CD4-positive, alpha-beta memory T cell (primary cell): ENCODE data around the gene MCU. TPM values are rescaled to one million over a fixed set of nuclear protein-coding genes. Genes with fewer than 3 reads are reported as not detected.
A peak's percentile ranks its signal among the peaks of the same experiment; 100 is the strongest.

Source experiments
- CTCF ChIA-PET: fragments of 350-600 bp; sonication (Branson Sonifier 250); formaldehyde crosslinking; loops from one replicate; lab custom pipeline; 2021; ENCODE audit warnings: inconsistent platforms; ENCODE audit not compliant: partially characterized antibody; lab: Charles Lee
- POLR2A ChIA-PET: fragments of 350-600 bp; sonication (Branson Sonifier 250); formaldehyde crosslinking; loops from one replicate; lab custom pipeline; 2021; ENCODE audit not compliant: partially characterized antibody; lab: Charles Lee
- DNase-seq, 5 donors: peaks; one replicate each; pipeline versions ENCODE4 v3.0.0 to v3.0.0-alpha.2; 2020 to 2022; ENCODE audit warnings: mixed read lengths in 1 of 5
- H3K27ac ChIP-seq: one replicate; pipeline ENCODE4 v1.7.0; 2013; ENCODE audit warnings: low read depth, low read length
- H3K27me3 ChIP-seq: 2 replicates; pipeline ENCODE4 v1.7.0; 2013; ENCODE audit warnings: mild to moderate bottlenecking, low read length, moderate library complexity; ENCODE audit not compliant: insufficient read depth
- H3K36me3 ChIP-seq: 2 replicates; pipeline ENCODE4 v1.7.0; 2013; ENCODE audit warnings: mild to moderate bottlenecking, low read length, moderate library complexity; ENCODE audit not compliant: insufficient read depth
- H3K4me1 ChIP-seq: 2 replicates; pipeline ENCODE4 v1.7.0; 2013; ENCODE audit warnings: mild to moderate bottlenecking, low read length, moderate library complexity; ENCODE audit not compliant: insufficient read depth
- H3K4me3 ChIP-seq, 2 donors: one replicate each; pipeline ENCODE4 v1.7.0; 2013; ENCODE audit warnings: low read length in 2 of 2, mild to moderate bottlenecking in 1 of 2
- H3K9me3 ChIP-seq, 2 donors: one replicate each; pipeline ENCODE4 v1.7.0; 2013; ENCODE audit warnings: low read length in 2 of 2, control low read depth in 1 of 2; ENCODE audit not compliant: control insufficient read depth in 1 of 2
- H3K27ac Mint-ChIP-seq, 7 donors: one replicate each; pipeline ENCODE4 v1.8.0; 2020 to 2021; ENCODE audit warnings: mixed read lengths in 7 of 7, mild to moderate bottlenecking in 6 of 7, inconsistent platforms in 3 of 7, moderate library complexity in 3 of 7
- H3K27me3 Mint-ChIP-seq, 2 donors: one replicate each; pipeline ENCODE4 v1.8.0; 2020 to 2021; ENCODE audit warnings: mixed read lengths in 2 of 2
- H3K36me3 Mint-ChIP-seq, 2 donors: one replicate each; pipeline ENCODE4 v1.8.0; 2020 to 2021; ENCODE audit warnings: mixed read lengths in 2 of 2, inconsistent platforms in 1 of 2, mild to moderate bottlenecking in 1 of 2
- H3K4me1 Mint-ChIP-seq, 4 donors: one replicate each; pipeline ENCODE4 v1.8.0; 2020 to 2021; ENCODE audit warnings: mixed read lengths in 4 of 4, mild to moderate bottlenecking in 1 of 4
- H3K4me3 Mint-ChIP-seq, 8 donors: one replicate each; pipeline ENCODE4 v1.8.0; 2020 to 2021; ENCODE audit warnings: mixed read lengths in 8 of 8, mild to moderate bottlenecking in 7 of 8, moderate library complexity in 6 of 8, inconsistent platforms in 3 of 8
- H3K9me3 Mint-ChIP-seq, 8 donors: one replicate each; pipeline ENCODE4 v1.8.0; 2020 to 2021; ENCODE audit warnings: mixed read lengths in 8 of 8, mild to moderate bottlenecking in 5 of 8, inconsistent platforms in 3 of 8, moderate library complexity in 1 of 8
- intact Hi-C: fragments of 100-400 bp; cut with micrococcal nuclease; formaldehyde crosslinking; loops from one replicate; pipeline ENCODE4 v1.15.1; 2023
- polyA plus RNA-seq, 2 donors: library from polyadenylated mRNA; unstranded; fragments of 300-500 nt; fragmentation: Illumina TruSeq; gene quantifications; one replicate each; pipeline ENCODE4 v1.2.3, GENCODE V29; 2021
- total RNA-seq, 2 experiments: library from RNA; stranded (reverse); gene quantifications; one replicate each; pipeline ENCODE4 v1.2.3, GENCODE V29; 2021

MCU gene
- total and polyA plus RNA-seq, 4 experiments from 2014 or later, result 8.8 to 16.4 (median 11.6) TPM

DNA sequence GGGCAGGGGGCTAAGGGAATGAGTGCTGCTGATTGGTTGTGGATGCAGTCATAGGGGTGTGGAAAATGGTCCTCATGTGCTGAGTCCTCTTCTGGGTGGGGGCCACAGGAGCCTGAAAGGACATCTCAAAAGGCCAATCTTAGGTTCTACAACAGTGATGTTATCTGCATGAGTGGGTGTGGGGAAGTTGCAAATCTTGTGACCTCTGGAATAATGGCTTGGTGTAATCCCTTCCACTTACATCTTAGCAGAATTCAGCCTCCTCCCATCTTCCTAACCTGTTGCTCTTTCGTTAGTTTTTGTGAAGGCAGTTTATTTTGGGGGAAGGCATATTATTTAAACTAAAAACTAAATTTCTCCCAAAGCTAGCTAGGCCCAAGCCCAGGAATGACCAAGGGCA, 159.6 kb downstream of the MCU start:
- DNase-seq, result no peak
- ChIA-PET POLR2A (no interaction called here), CTCF (no interaction called here)
- Histone ChIP-seq H3K27me3 (no peaks in the 10 kb centered on the region), H3K4me3 (no peak overlapping the region), H3K9me3 (no peaks in the 10 kb centered on the region), H3K27ac (no peak overlapping the region), H3K4me1 (no peaks in the 10 kb centered on the region), H3K36me3 (no peaks in the 10 kb centered on the region)
- Mint-ChIP-seq H3K27me3 (no peaks in the 10 kb centered on the region), H3K4me3 (no peak overlapping the region), H3K4me1 (no peaks in the 10 kb centered on the region), H3K27ac (no peak overlapping the region), H3K36me3 (peaks cover 4 to 29% of the 10 kb centered on the region in 2 donors), H3K9me3 (peaks cover 0 to 7% (median 5%) of the 10 kb centered on the region in 8 donors)
- intact Hi-C loops, result no loop called here

DNA sequence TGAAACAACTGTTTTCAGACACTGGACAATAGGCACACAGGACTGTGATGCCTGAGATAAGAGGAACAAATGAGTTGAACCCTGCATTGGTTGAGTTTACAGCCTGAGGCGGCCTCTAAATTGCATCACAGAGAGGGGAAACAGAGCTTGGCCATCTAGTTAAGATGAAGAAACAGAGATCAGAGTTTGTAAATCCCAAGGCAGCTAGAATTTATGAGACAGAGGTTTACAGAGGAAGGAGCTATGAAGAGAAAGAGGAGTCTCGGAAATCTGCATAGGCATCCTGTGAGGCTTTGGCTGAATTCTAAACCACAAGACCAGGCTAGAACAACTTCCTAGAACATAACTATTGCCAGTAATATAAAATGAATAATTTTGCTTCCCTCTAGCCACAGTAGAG, 160.6 kb downstream of the MCU start:
- intact Hi-C loops, result no loop called here
- no peaks in the 10 kb centered on the region for H3K27me3 ChIP-seq
- DNase-seq, result no peak
- no peaks in the 10 kb centered on the region for H3K9me3 ChIP-seq
- peaks cover 4 to 29% of the 10 kb centered on the region in 2 donors for H3K36me3 Mint-ChIP-seq
- no peak overlapping the region for H3K4me3 ChIP-seq
- H3K27me3 Mint-ChIP-seq, result no peaks in the 10 kb centered on the region
- CTCF ChIA-PET, result no interaction called here
- no peaks in the 10 kb centered on the region for H3K4me1 Mint-ChIP-seq
- no peak overlapping the region for H3K27ac Mint-ChIP-seq
- POLR2A ChIA-PET, result no interaction called here
- H3K36me3 ChIP-seq, result no peaks in the 10 kb centered on the region
- peaks cover 0 to 7% (median 5%) of the 10 kb centered on the region in 8 donors for H3K9me3 Mint-ChIP-seq
- no peak overlapping the region for H3K27ac ChIP-seq
- H3K4me3 Mint-ChIP-seq, result peak overlapping the region in 1 of 8 donors; percentile 8
- H3K4me1 ChIP-seq, result no peaks in the 10 kb centered on the region

DNA sequence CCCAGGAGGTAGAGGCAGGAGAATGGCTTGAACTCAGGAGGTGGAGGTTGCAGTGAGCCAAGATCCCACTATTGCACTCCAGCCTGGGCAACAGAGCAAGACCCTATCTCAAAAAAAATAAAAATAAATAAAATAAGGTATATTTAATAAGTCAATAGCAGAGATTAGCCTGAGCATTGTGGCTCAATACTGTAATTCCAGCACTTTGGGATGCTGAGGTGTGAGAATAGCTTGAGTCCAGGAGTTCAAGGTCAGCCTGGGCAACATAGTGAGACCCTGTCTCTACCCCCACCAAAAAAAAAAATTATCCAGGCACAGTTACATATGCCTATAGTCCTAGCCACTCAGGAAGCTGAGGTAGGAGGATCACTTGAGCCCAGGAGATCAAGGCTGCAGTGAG, 163.2 kb downstream of the MCU start:
- H3K27me3 Mint-ChIP-seq, result no peaks in the 10 kb centered on the region
- H3K9me3 Mint-ChIP-seq, result peaks cover 0 to 7% (median 4%) of the 10 kb centered on the region in 8 donors
- no peak overlapping the region for H3K27ac Mint-ChIP-seq
- ChIA-PET POLR2A (no interaction called here), CTCF (no interaction called here)
- no peak for DNase-seq
- H3K27me3 ChIP-seq, result no peaks in the 10 kb centered on the region
- no peaks in the 10 kb centered on the region for H3K4me1 ChIP-seq
- H3K4me1 Mint-ChIP-seq, result no peaks in the 10 kb centered on the region
- H3K9me3 ChIP-seq, result no peaks in the 10 kb centered on the region
- H3K4me3 ChIP-seq, result no peak overlapping the region
- no peak overlapping the region for H3K27ac ChIP-seq
- no peak overlapping the region for H3K4me3 Mint-ChIP-seq
- H3K36me3 Mint-ChIP-seq, result peaks cover 5 to 17% of the 10 kb centered on the region in 2 donors
- no peaks in the 10 kb centered on the region for H3K36me3 ChIP-seq
- intact Hi-C loops, result no loop called here

DNA sequence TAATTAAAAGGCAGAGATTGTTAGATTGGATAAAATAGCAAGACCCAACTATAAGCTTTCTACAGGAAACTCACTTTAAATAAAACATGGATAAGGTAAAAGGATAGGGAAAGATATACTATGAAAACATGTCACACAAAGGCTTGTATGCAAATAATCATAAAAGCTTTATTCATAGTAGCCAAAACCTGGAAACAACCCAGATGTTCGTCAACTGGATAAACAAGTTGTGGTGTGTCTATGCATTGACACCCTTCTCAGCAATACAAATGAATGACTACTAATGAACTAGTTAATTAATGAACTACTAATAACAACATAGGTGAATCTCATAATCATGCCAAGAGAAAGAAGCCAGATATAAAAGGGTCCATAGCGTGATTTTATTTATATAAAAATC, 163.8 kb downstream of the MCU start:
- no peaks in the 10 kb centered on the region for H3K4me1 ChIP-seq
- DNase-seq, result no peak
- H3K9me3 ChIP-seq, result no peaks in the 10 kb centered on the region
- Mint-ChIP-seq H3K27ac (no peak overlapping the region), H3K4me3 (no peak overlapping the region), H3K4me1 (no peaks in the 10 kb centered on the region), H3K36me3 (peaks cover 8 to 22% of the 10 kb centered on the region in 2 donors), H3K9me3 (peaks cover 0 to 7% (median 3%) of the 10 kb centered on the region in 8 donors), H3K27me3 (no peaks in the 10 kb centered on the region)
- no peaks in the 10 kb centered on the region for H3K27me3 ChIP-seq
- no peaks in the 10 kb centered on the region for H3K36me3 ChIP-seq
- H3K4me3 ChIP-seq, result no peak overlapping the region
- intact Hi-C loops, result no loop called here
- ChIA-PET CTCF (no interaction called here), POLR2A (no interaction called here)
- H3K27ac ChIP-seq, result no peak overlapping the region

DNA sequence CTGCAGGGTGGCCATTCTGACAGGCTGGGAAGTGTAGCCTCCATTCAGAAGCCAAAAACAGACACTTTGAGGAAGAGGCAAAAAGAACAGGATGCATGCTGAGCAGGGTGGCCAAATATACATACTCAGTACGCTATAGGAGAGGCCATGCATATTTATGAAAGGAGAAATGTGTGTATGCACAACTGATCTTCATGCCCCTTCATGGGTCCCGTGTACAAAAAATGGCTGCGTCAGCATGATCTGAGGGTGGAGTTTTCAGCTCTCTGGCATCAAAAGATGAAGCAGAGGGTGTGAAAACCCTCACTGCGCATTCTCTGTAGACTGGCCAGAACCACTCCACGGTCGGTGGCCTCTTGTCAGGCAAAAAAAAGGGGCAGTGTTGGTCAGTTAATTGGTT, 166.1 kb downstream of the MCU start:
- intact Hi-C loops, result no loop called here
- peaks cover 9 to 10% of the 10 kb centered on the region in 2 donors for H3K36me3 Mint-ChIP-seq

DNA sequence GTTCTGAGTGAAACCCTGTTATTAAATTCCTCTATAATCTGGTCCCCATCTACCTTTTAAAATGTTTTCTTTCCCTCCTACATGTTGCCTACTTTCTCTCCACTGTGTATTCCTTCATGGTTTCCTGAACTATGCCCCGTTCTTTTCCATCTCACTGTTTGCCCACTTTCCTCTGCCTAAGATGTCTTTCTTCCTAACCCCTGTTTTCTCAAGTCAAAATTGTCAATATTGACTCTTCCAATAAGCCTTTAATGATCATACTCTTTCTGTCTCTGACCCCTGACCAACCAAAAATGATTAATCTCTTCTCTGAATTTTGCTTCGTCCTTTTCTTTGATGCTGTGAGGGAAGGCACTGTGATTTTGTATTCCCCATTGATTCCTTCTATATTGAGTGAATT, 171.0 kb downstream of the MCU start:
- H3K9me3 ChIP-seq, result no peaks in the 10 kb centered on the region
- Mint-ChIP-seq H3K4me1 (no peaks in the 10 kb centered on the region), H3K36me3 (peaks cover 9 to 19% of the 10 kb centered on the region in 2 donors), H3K27ac (peak overlapping the region in 1 of 7 donors; percentile 7), H3K9me3 (no peaks in the 10 kb centered on the region), H3K27me3 (no peaks in the 10 kb centered on the region), H3K4me3 (no peak overlapping the region)
- ChIA-PET CTCF (no interaction called here), POLR2A (no interaction called here)
- DNase-seq, result no peak
- intact Hi-C loops, result no loop called here
- no peaks in the 10 kb centered on the region for H3K4me1 ChIP-seq
- no peak overlapping the region for H3K27ac ChIP-seq
- no peak overlapping the region for H3K4me3 ChIP-seq
- no peaks in the 10 kb centered on the region for H3K36me3 ChIP-seq
- H3K27me3 ChIP-seq, result no peaks in the 10 kb centered on the region

More for the DNA sequence above, 166.1 kb downstream of the MCU start:
- Histone ChIP-seq H3K9me3 (no peaks in the 10 kb centered on the region), H3K4me3 (no peak overlapping the region), H3K27ac (no peak overlapping the region), H3K4me1 (no peaks in the 10 kb centered on the region), H3K27me3 (no peaks in the 10 kb centered on the region), H3K36me3 (no peaks in the 10 kb centered on the region)
- Mint-ChIP-seq H3K27me3 (no peaks in the 10 kb centered on the region), H3K9me3 (no peaks in the 10 kb centered on the region), H3K4me1 (no peaks in the 10 kb centered on the region), H3K27ac (peak overlapping the region in 1 of 7 donors; percentile 53), H3K4me3 (no peak overlapping the region)
- no peak for DNase-seq
- ChIA-PET POLR2A (no interaction called here), CTCF (no interaction called here)

DNA sequence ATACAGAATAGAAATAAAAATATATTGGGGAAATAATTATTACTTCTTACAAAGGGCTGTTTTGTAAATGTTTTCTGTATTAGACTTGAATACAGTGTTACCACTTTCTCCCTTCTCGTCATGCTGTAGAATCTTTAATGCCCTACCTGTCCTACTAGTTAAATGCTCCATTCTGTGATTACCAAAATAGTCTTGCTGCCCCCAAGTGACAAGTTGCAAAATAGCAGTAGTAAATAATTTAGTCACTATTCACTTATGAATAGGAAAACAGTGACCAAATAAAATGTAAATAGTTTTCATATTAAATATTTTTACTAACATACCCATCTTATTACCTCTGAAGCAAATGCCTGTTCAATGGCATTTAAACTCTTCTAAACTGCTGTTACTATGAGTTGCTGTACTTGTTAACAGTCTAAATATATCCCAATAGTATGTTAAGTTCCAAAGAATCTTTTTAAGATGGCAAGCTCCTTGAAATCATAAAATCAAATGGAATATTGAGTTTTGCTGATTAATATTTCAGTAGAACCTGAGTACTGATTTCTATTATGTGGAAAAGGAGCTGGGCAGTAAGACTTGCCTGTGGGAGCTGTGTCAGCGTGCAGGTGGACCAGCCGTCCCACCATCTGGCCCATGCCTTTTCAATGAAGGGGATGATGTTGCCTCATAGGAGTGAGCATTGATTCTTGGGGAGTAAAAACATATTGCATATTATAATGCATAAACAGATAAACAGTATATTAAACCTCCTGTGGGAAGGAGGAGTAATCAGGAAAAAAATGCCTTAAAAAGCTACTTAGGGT, 183.5 kb downstream of the MCU start:
- H3K27ac ChIP-seq, result no peak overlapping the region
- no peaks in the 10 kb centered on the region for H3K36me3 ChIP-seq
- CTCF ChIA-PET, result interaction anchor here (0.5 to 2.5 kb wide), 3 partner anchors 9 to 1227 kb away, joined by 3 to 16 read pairs (median 6); no protein-coding TSS in a partner anchor
- intact Hi-C loops, result loop anchor here (1.0 kb wide), 1 partner anchor 511 kb away; no protein-coding TSS in a partner anchor
- peaks cover 28 to 35% of the 10 kb centered on the region in 2 donors for H3K36me3 Mint-ChIP-seq
- no peak overlapping the region for H3K27ac Mint-ChIP-seq
- no peaks in the 10 kb centered on the region for H3K9me3 ChIP-seq
- POLR2A ChIA-PET, result no interaction called here
- H3K4me1 ChIP-seq, result no peaks in the 10 kb centered on the region
- peaks cover 0 to 2% (median 0%) of the 10 kb centered on the region in 8 donors for H3K9me3 Mint-ChIP-seq
- no peaks in the 10 kb centered on the region for H3K27me3 ChIP-seq
- H3K4me3 Mint-ChIP-seq, result no peak overlapping the region
- no peaks in the 10 kb centered on the region for H3K4me1 Mint-ChIP-seq
- no peak overlapping the region for H3K4me3 ChIP-seq
- peak in 4 of 5 donors; percentile 14 to 22 (median 20) for DNase-seq
- no peaks in the 10 kb centered on the region for H3K27me3 Mint-ChIP-seq
